HG02588 (cell line): ENCODE results near the gene GTF3C1.

Source experiments
- ATAC-seq: cut with Tn5 transposase; IDR thresholded peaks from one replicate; pipeline ENCODE4 v1.9.1; 2021; ENCODE audit warnings: mild to moderate bottlenecking, moderate library complexity; ENCODE audit not compliant: unreplicated experiment

Gene GTF3C1

DNA sequence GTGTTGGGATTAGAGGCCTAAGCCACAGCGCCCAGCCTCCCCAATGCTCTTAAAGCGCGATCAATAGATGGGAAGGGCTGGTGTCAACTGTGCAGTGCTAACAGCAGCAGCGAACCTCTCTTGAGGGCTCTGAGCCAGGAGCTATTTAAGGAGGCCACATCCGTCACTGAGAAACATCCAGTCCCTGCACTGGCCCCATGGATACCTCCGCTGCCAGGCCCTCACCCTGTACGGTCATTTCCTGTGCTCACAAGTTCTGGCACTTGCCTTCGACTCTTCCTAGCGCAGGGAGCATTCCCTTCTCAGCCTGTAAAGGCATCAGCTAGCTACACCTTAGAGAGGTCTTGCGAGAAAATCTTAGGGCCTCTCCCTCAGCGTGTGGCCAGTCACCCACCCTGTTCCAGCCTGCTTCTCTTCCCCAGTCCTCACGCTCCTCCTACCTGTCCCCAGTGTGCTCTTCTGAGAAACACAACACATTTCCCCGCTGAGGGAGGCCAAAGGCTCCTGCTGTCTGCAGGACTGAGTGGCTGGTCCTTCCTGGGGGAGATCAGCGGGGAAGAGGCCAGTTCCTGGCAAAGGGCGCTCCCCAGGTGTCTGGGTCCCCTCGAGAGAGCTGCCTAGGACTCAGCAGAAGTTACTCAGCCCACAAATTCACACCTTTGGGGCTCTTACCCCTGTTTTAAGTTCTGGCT, 28.6 kb downstream of the GTF3C1 start:
- no peak for ATAC-seq

DNA sequence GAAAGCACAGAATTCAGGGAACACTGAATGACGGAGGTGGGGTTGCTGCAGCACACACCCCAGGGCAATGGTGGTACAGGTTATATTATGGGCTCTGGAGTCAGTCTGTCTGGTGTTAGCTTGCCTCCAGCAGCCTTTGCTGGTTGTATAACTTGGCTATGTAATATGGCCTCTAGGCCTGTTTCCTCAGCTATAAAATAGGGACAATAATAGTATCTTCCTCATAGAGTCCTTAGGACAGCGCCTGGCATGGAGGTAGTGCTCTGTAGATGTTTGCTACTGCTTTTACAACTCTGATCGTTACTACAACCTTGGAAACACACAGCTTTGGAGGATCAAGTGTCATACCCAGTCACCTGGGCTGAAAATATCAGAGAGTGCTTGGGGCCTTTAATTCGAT, 31.5 kb downstream of the GTF3C1 start:
- no peak for ATAC-seq

DNA sequence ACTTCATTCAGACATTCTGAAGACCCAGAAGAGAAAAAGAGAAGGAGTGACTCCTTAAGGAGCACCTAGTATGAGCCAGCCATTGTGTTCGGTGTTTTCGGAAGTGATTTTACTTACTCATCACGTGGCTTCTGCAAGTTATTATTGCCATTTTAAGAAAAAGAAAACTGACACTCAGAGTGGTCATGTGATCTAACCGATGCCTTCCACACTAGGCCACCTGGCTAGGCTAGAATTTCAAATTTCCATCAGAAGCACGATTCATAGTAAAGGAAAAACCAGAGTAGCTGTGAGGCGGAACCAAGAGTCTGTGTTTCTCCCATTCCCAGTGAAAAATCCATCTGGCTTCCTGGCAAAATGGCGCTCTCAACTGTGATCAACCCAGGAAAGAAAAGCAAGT, 32.0 kb downstream of the GTF3C1 start:
- ATAC-seq, result no peak

DNA sequence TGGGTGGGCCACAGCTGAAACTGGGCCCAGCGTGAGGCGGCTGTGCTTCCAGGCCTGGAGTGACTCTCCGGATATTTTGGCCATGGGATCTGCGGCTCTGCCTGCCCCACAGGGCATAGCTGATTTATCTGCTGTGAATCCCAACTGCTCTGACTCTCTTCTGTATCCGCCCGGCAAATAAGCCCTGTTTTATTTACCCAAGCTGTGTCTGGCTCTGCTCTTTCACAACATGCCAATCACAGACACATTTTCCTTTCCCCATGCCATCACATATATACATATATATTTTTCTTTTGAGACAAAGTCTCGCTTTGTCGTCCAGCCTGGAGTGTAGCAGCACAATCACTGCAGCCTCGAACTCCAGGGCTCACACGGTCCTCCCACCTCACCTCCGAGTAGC, 33.3 kb downstream of the GTF3C1 start:
- no peak for ATAC-seq

DNA sequence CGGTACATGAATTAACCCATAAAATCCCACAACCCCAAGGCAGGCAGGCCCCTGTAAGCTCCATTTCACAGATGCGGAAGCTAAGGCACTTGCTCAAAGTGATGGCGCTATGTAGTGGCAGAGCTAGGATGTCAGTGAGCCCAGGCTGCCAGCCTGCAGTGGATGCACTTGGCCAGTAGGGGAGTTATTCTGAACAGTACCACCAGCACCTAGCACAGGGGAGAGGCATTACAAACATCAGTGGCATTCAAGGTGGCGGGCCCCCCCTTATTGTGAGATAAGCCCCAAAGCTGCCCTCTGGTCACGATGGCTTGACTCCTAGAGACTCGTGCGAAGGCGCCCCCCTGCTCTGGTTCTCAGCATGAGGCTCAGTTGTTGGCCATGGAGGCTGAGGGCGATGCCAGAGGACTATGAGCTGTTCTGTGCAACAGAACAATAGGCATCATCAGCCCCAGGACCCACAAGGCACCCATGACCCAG, 33.8 kb downstream of the GTF3C1 start:
- no peak for ATAC-seq

DNA sequence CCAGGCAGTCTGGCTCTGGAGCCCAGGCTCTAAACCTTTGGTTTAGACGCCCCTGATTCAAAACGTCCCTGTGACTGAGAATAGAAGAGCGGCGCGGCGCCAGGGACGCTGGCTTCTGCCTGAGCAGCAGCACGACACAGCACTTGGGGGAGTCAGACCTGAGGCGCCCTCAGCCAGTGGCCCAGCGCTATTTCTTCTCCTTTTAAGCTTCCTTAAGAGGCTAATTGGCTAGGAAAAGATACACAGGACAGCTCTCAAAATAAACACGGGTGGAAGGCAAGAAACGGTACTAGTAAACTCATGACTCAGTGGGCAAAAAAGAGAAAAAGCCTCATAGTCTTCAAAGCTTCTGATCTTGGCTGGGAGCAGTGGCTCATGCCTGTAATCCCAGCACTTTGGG, 34.9 kb downstream of the GTF3C1 start:
- ATAC-seq, result no peak

DNA sequence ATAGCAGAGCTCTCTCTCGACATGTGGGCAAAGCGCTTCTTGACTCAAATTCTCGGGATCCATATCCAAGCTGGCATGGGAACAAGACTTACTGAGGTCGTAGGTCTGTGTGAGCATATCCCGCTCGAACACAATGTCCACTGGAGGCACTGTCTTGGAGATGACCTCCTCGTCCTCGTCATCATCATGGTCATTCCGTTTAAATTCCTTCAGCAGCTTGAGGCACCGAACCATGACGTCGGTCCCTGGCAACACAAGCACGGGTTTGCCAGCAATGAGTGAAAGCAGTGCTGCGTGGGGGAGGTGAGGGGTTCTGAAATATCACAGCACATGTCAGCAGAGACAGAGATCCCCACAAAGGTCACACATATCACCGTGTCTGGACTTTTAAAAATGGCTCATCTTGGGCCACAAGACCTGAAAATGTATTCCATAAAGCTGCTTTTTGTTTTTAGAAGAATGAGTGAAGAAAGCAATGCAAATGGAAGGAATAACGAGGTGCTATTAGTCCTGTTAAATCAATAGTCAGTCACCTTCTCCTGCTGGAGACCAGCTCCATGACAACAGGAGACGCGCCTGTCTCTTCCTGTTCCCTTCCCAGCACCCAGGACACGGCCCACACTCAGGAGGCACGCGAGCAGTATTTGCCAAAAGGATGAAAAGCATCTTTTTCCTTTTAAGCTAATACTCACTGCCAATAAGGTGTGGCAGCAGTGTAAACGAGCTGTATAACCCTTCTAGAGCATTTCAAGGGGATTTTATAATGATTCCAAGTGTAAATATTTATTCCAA, 37.9 kb downstream of the GTF3C1 start:
- no peak for ATAC-seq

DNA sequence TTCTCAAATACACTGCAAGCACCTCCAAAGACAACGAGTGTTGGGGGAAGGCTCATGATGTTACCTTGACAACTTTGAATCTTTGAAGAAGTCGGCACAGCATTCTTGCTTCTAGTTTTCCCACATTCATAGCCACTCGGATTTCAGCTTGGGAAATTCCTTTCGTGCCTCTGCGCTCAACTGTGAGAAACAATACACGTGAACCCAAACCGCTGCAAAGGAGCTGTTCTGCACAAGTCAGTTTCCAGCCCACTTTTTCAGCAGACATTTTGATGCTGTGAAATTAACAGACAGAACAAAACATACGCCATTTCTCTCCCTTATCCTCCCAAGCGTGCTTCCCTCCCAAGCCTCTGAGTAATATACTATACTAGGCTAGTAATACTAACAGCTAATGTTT, 41.2 kb downstream of the GTF3C1 start:
- ATAC-seq, result no peak

DNA sequence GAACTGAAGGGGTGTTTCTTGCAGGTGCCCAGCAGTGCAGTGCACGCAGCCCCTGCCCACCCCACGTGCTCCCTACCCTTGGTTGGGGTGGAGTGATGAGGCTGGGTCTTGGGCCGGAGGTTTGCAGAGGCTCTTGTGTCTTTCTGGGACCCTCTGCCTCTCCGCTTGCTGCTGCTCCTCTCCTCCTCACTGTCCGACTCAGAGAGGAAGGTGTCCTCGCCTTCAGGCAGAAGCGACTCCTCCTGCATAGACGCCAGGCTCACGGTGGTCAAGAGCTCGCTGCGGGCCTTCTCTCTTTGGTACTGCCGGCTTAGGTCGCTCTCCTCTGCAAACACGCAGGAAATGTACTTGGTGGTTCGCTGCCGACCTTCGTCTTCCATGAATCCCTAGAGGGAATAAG, 42.9 kb downstream of the GTF3C1 start:
- ATAC-seq, result no peak

DNA sequence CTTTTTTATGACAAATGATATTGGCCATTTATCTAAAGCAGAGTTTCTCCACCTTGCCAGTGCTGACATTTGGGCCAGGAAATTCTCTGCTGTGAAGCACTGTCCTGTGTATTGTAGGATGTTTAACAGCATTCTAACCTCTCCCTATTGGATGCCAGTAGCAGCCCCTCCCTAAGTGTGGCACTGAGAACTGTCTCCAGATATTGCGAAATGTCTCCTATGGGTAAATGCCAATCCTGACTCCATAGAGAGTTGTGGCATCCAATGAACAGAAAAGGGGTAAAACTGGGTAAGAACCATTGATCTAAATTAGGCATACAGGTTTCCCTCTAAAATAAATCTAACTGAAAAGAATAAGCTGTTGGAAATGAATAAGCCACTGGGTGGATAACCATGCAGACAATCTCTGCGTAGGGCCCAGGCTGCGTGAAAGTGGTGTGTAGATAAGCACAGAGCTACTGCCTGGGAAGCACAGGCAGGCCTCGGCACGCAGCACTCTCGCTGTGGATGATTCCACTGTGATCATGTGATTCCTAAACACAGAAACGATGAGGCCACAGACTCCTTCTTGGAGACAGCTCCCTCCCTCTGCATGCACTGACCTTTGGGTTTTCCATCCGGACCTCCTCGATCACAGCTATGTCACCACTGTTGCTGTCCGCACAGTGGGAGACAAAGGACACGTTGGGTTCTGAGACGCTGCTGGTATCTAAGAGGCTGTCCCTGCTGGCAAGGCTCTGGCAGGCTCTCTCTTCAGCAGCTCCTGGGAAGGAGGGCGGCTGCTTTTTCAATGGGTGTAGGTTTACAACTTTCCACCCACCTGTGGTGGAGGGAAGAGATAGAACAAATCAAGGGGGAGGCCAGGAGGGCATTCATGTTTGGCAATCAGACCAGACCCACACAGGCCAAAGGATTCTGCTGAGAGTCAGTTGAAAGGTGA, 44.1 kb downstream of the GTF3C1 start:
- ATAC-seq, result no peak

DNA sequence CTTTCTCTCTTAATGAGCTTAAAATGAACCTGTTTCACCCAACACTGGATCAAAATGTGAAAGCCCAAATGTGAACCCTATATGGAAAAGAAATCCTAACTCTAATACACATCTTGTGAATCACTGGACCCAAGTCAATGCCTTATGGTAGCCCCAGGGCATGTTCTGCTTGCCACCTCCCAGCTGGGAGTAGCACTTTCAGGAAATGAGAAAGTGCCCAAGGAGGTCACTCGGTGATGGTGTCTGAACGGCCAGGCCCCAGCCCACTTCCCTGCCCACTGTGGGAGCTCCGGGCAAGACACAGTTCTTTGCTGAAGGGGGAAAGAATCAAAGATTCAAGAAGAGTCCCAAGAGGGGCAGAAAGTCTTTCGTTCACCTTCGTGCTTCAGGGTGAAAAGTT, 46.1 kb downstream of the GTF3C1 start:
- no peak for ATAC-seq

DNA sequence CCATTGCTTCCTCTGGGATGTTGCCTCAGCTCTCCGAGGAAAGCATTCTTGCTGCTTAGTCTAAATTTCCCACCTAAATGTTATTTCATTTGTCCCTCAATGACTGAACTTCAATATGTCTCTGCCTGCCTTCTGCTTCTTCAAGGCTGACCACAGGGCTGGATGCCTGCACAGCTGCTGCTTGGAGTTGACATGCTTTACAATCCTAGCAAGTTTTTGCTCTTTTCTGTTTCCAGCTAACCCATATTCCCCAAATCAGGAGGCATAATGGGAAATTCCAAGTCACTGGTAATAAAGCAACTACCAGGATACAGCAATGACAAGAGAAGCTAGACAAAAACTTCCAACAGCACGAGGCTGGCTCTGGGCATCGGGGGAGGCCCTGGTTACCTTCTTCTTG, 48.9 kb downstream of the GTF3C1 start:
- ATAC-seq, result no peak

DNA sequence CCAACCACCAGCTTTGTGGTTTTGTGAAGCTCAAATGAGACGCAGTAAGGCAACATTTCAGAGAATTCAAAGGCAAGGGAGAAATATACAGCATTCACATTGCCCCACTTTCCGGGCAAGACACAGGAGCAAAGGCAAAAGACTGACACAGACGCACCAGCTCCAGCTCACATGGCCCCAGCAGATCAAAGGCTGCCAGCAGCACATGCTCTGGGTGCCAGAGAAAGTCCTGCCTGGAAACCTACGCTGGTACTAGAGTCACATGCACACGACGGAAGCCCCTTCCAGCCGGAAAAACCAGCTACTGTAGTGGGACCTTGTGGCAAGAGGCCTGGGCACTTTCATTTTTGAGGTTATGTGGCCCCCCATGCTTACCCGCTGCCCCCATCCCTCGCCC, 50.1 kb downstream of the GTF3C1 start:
- ATAC-seq, result no peak

DNA sequence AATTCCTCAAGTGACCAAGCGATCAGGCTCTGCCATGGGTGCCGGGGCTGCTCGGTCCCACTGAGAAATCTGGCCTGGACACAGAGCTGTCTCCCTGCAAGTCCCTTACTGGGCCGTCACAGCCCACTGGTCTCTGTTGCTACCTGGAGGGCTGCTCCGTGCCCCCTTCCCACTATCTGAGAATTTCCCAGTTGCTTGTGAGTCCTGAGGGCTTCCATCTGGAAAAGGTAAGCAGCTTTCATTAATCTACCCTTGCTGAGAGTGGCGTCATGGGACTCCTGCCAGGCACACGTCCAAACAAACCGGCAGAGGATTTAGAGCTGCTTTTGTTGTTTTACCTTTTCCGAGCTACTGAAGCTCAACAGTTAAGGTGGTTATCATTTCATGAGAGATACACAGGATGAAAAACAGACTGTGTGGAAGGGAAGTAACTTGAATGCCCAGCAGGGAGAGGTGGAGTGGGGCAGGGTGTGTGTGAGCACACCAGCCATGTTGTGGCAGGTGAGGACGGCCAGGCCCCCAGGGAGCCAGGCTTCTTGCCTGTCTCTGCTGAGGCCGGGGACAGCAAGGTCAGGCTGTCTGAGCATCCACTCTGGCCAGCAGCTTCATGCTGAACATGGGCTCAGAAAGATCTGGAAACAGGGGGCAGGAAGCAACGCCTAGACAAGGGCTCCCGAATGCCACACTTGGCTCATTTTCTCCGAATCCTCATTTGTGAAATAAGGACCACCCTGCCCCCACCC, 50.6 kb downstream of the GTF3C1 start:
- no peak for ATAC-seq

DNA sequence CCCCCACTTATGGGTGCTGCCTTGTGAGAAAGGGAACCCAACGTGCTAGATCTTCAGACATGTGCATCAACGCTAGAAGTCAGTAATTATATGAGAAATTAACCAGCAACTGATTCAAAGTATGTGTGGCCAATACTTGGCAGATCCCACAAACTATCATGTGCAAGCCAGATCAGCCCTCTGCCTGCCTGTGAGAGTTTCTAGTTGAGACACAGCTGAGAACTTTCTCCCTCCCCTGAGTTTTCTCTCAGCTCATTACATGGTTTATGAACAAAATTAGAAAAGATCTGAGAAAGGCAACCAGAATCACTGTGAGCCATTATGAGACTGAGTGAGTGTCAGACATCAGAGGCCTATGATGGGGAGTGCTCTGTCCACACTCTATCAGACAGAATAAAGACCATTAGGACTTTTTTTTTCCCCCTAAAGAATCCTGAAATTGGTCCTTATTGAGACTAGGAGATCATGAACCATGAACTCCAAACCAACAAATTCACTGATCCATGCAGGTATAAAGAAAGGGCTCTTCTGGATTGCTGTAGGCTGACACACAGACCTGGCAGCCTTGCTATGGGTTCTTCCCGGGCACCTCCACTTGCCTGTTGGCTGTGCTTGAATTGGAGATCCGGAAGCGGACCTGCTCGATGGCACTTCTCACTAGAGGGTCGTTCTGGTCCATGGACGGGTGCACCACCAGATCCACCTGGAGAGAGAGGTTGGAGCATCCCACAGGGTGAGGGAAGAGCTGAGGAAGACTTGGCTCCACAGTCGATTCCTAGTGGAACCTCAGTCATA, 51.5 kb downstream of the GTF3C1 start:
- no peak for ATAC-seq

DNA sequence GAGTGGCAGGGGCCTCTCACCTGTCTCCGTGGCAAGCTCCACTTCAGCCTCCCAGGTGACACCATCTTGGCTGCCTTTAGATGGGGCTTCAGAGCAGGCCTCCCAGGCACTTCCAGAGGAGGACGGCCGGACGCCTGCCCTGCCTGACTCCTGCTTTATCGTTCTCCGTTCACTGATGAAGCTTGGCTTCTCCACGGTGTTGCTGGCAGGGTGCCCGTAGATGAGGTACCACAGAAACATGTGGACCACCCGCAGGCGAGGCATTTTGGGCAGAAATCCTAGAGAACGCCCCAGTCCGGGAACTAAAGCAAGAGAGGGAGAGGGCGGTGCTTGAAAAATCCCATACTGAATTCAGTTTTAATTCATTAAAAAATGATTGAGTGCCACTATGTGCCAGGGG, 54.5 kb downstream of the GTF3C1 start:
- ATAC-seq, result no peak

DNA sequence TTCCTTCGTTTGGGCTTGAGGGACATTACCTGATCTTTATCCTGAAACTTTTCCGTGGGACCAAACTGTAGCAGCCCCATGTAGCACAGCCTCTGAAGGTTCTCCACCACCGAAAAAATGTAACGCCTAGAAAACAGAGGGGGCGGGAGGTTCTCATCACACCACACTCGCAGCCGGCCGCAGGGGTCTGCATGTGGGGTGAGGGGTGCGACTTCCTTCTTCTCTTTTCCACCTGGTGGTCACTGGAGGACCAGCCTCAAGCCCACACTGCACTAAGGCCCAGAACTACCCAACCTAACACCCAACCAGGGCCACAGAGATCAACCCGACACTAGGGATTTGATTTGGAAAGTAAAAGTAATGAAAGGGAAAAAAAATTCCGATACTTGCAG, 57.1 kb downstream of the GTF3C1 start:
- ATAC-seq, result no peak

DNA sequence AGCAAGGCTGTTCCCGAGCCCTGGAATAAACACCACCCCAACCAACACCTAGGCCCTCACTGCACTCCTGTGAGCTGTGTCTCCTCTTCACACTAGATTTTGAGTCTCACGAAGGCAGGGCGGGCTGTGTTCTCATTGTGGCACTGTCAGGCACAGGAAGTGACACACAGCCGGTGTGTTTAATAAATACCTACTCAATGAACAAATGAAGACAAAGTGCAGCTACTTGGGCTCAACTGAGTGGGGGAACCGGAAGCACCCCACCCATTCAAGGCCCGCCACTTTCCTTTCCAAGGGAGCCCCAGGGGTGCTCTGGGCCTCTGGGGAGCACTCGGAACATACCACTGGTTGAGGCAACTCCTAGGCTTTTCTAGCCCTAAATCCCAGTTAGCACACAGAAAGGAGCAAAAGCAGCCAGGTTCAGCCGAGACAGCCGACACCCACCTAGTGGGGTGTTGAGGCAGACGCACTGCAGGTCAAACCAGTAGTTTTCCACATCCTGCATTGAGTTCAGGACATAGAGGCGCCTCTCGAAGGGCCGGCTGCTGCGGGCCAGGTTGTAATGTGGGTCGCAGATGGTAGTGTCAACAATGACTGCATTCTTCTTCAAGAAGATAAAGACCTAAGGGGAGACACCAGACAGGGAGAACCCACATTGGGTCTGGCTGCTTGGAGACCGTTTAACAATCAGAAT, 57.7 kb downstream of the GTF3C1 start:
- no peak for ATAC-seq

DNA sequence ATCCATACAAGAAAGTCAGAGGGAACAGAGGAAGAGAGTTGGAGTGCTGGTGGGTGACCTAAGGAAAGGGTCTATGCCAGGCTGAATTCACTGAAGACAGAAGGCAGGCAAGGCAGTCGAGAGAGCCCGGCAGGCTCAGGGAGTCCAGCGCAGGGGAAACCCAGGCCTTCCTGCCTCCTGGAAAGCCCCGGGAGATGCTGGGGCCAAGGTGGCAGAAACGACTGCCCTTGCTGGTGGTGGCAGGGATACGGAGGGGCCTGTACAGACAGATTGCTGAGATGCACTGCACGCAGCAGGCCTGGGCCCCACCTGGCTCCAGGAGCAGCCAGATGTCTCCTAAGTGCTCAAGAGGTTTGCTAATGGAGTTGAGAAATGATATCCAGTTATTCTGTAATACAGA, 59.8 kb downstream of the GTF3C1 start:
- no peak for ATAC-seq
